Mammary epithelial cell (primary cell): ENCODE results near the gene MZF1.

Experiments
- EZH2 ChIP-seq: IDR thresholded peaks from 2 replicates; pipeline ENCODE4 v1.6.1; 2012; ENCODE audit warnings: low read length, inconsistent platforms, borderline replicate concordance
- TF ChIP-seq, protein P1 (sequence below), 2 donors: IDR thresholded peaks in 1 of 2; conservative IDR thresholded peaks in 1 of 2; 2 replicates each; pipeline ENCODE4 v1.5.1; 2011 to 2012; ENCODE audit warnings: inconsistent platforms in 2 of 2, low read length in 2 of 2, mild to moderate bottlenecking in 2 of 2, control low read depth in 1 of 2, low read depth in 1 of 2; ENCODE audit not compliant: insufficient read depth in 1 of 2; ENCODE audit errors: extremely low read depth in 1 of 2

DNA sequence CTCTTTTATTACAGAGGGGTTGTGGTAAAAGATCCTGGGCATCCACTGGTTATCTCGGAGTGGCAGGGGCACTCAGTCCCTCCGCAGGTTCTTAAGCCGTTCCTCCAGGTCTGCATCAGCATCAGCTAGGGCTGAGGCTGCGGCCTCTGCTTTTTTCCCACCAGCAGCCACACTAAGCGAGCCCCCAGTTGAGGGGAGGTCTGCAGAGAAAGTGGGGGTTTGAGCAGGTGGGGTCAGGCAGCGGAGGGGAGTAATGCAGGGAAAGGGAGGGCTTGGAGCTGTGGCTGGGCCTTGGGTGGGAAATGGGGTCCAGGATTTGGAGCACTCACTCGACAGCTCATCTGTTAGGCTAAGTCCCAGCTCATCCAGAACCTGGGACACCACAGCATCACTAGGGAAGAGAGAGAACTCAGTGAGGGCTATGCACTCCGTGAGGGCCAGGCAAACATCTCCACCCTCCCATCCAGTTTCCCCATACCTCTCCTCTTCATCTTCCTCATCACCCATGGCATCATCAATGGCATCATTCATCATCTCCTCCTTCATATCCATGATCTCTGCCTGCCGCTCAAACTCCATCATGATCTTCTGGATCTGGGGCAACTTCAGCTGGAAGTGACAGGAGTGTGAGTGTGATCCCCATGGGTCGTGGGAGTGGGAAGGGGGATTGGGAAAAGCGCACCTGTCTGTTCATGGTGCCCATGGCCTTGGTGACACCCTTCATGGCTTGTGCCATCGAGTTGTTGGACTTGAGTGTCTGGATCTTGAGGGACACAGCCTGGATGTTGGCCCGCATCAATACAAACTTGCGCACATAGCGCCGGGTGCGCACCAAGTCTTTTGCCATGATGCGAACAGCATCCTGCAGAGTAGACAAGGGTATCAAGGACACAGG is 21.3 kb downstream of the MZF1 start:
- TF ChIP-seq, protein P1, sequence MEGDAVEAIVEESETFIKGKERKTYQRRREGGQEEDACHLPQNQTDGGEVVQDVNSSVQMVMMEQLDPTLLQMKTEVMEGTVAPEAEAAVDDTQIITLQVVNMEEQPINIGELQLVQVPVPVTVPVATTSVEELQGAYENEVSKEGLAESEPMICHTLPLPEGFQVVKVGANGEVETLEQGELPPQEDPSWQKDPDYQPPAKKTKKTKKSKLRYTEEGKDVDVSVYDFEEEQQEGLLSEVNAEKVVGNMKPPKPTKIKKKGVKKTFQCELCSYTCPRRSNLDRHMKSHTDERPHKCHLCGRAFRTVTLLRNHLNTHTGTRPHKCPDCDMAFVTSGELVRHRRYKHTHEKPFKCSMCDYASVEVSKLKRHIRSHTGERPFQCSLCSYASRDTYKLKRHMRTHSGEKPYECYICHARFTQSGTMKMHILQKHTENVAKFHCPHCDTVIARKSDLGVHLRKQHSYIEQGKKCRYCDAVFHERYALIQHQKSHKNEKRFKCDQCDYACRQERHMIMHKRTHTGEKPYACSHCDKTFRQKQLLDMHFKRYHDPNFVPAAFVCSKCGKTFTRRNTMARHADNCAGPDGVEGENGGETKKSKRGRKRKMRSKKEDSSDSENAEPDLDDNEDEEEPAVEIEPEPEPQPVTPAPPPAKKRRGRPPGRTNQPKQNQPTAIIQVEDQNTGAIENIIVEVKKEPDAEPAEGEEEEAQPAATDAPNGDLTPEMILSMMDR (conservative IDR thresholded peaks at IDR 0.05 in 1 of 2, IDR thresholded peaks at IDR 0.05 in 1 of 2; ENCODE audit: extremely low read depth in 1 of 2, insufficient read depth in 1 of 2, low read depth in 1 of 2, low read length in 2 of 2): no peak
- TF ChIP-seq EZH2: no peak
